Aorta (tissue), 5 donors: ENCODE measurements around the gene CDK5R1. TPM values are rescaled to one million over a fixed set of nuclear protein-coding genes. Genes with fewer than 3 reads are reported as not detected.
A peak's percentile ranks its signal among the peaks of the same experiment; 100 is the strongest.

ENCODE experiments used
- ATAC-seq: fragments of 200-7000 bp; cut with Tn5 transposase; one replicate; pipeline ENCODE4 v1.9.1; 2022; ENCODE audit warnings: moderate library complexity; ENCODE audit not compliant: low FRiP score
- DNase-seq, 2 donors: peaks; one replicate each; pipeline ENCODE4 v3.0.0-alpha.2; 2020
- H3K27ac ChIP-seq, 2 donors: one replicate each; pipeline ENCODE4 v1.5.1; 2013; ENCODE audit warnings: low read length in 2 of 2, mild to moderate bottlenecking in 2 of 2, moderate library complexity in 2 of 2, control low read depth in 1 of 2, inconsistent platforms in 1 of 2, low read depth in 1 of 2
- H3K27me3 ChIP-seq, 2 donors: one replicate each; pipeline ENCODE4 v1.6.1; 2013; ENCODE audit warnings: control low read depth in 1 of 2, low read length in 1 of 2, mild to moderate bottlenecking in 1 of 2, moderate library complexity in 1 of 2; ENCODE audit not compliant: insufficient read depth in 2 of 2, control insufficient read depth in 1 of 2
- H3K36me3 ChIP-seq, 2 donors: one replicate each; pipeline ENCODE4 v1.6.1; 2013; ENCODE audit warnings: control low read depth in 1 of 2, low read length in 1 of 2, mild to moderate bottlenecking in 1 of 2; ENCODE audit not compliant: insufficient read depth in 2 of 2, control insufficient read depth in 1 of 2
- H3K4me1 ChIP-seq, 2 donors: one replicate each; pipeline ENCODE4 v1.6.1; 2013; ENCODE audit warnings: low read length in 2 of 2, control low read depth in 1 of 2, mild to moderate bottlenecking in 1 of 2, moderate library complexity in 1 of 2; ENCODE audit not compliant: insufficient read depth in 2 of 2, control insufficient read depth in 1 of 2
- H3K4me3 ChIP-seq, 2 donors: one replicate each; pipeline ENCODE4 v1.5.1; 2013; ENCODE audit warnings: low read length in 2 of 2, control low read depth in 1 of 2, mild to moderate bottlenecking in 1 of 2
- H3K9me3 ChIP-seq: one replicate; pipeline ENCODE4 v1.6.1; 2013; ENCODE audit warnings: mild to moderate bottlenecking, low read length; ENCODE audit not compliant: control insufficient read depth
- WGBS, 2 donors: extraction: QIAGEN DNeasy Blood & Tissue Kit; methylation state at CpG; one replicate each; pipeline ENCODE4 v1.1.7; 2013; 5-methylcytosine and 5-hydroxymethylcytosine counted together
- intact Hi-C, 2 donors: fragments of 100-400 bp; cut with DNase I; formaldehyde crosslinking; loops; one replicate each; pipeline versions ENCODE4 v1.14.2 to v1.15.0; 2022
- polyA plus RNA-seq, 2 donors: library from polyadenylated mRNA; stranded (reverse); fragments of 200-250 nt; gene quantifications; one replicate each; pipeline ENCODE4 v1.2.3, GENCODE V29; 2013
- total RNA-seq, 2 donors: library from RNA; stranded (reverse); fragmentation: NEBNext Ultra II Directional; extraction: Animal tissue kit (Norgen Biotek cat#: 25700); gene quantifications; one replicate each; pipeline ENCODE4 v1.2.1, GENCODE V29; 2021
- donor health status: healthy with polysubstance abuse.
- donor health status: Bipolar disorder and iron deficiency.
- donor health status: DM: no; HTN: no; CAD: no.
- donor health status: DM: no; HTN: no; CAD: no.
- donor health status: DM: yes; HTN: yes; CAD: no.

The CDK5R1 gene
- total and polyA plus RNA-seq, 4 donors: under 0.01 to 1.0 (median 0.67) TPM

GRCh38 chr17:32461853-32462617 lies 24.8 kb upstream of the CDK5R1 start:
- Histone ChIP-seq H3K4me3 (no peak overlapping the region), H3K9me3 (no peaks in the 10 kb centered on the region), H3K36me3 (peaks cover 0 to 2% of the 10 kb centered on the region in 2 donors), H3K4me1 (no peaks in the 10 kb centered on the region), H3K27ac (no peak overlapping the region), H3K27me3 (no peaks in the 10 kb centered on the region)
- ATAC-seq (no peak), DNase-seq (peak in 1 of 2 donors; percentile 61)
- WGBS, 2 donors: 35 to 53% methylated on average over 1 of the region's 1 CpG
- intact Hi-C loops: no loop called here

- no peak for DNase-seq
- Histone ChIP-seq H3K27me3 (no peaks in the 10 kb centered on the region), H3K4me3 (no peak overlapping the region), H3K4me1 (no peaks in the 10 kb centered on the region), H3K9me3 (no peaks in the 10 kb centered on the region), H3K27ac (no peak overlapping the region), H3K36me3 (peaks cover 0 to 2% of the 10 kb centered on the region in 2 donors)
- intact Hi-C loops: no loop called here
- 88 to 89% methylated on average over 3 of the region's 3 CpGs for WGBS, 2 donors
- no peak for ATAC-seq
These were observed 23.5 kb upstream of the CDK5R1 start for GRCh38 chr17:32463304-32463703.

- H3K36me3 ChIP-seq: peaks cover 0 to 2% of the 10 kb centered on the region in 2 donors
- ATAC-seq (no peak), DNase-seq (no peak)
- no peak overlapping the region for H3K4me3 ChIP-seq
- no peaks in the 10 kb centered on the region for H3K27me3 ChIP-seq
- 74 to 81% methylated on average over 1 of the region's 1 CpG for WGBS, 2 donors
- H3K27ac ChIP-seq: no peak overlapping the region
- H3K9me3 ChIP-seq: no peaks in the 10 kb centered on the region
- no peaks in the 10 kb centered on the region for H3K4me1 ChIP-seq
- intact Hi-C loops: no loop called here
These were observed 22.4 kb upstream of the CDK5R1 start for GRCh38 chr17:32464374-32464773.

GRCh38 chr17:32467949-32468348 lies 18.8 kb upstream of the CDK5R1 start:
- H3K4me1 ChIP-seq: no peaks in the 10 kb centered on the region
- no peak for ATAC-seq
- H3K27me3 ChIP-seq: no peaks in the 10 kb centered on the region
- no peak for DNase-seq
- WGBS, 2 donors: 96% methylated on average over 7 of the region's 7 CpGs
- intact Hi-C loops: no loop called here
- H3K36me3 ChIP-seq: peaks cover 4 to 11% of the 10 kb centered on the region in 2 donors
- no peaks in the 10 kb centered on the region for H3K9me3 ChIP-seq
- H3K4me3 ChIP-seq: no peak overlapping the region
- no peak overlapping the region for H3K27ac ChIP-seq

GRCh38 chr17:32470405-32471167 lies 16.2 kb upstream of the CDK5R1 start:
- ATAC-seq (no peak), DNase-seq (no peak)
- H3K9me3 ChIP-seq: no peaks in the 10 kb centered on the region
- no peak overlapping the region for H3K4me3 ChIP-seq
- 92 to 96% methylated on average over 6 of the region's 6 CpGs for WGBS, 2 donors
- H3K4me1 ChIP-seq: no peaks in the 10 kb centered on the region
- peaks cover 7 to 19% of the 10 kb centered on the region in 2 donors for H3K36me3 ChIP-seq
- no peak overlapping the region for H3K27ac ChIP-seq
- intact Hi-C loops: no loop called here
- no peaks in the 10 kb centered on the region for H3K27me3 ChIP-seq

- no peak for ATAC-seq
- no peaks in the 10 kb centered on the region for H3K9me3 ChIP-seq
- intact Hi-C loops: no loop called here
These were observed 15.1 kb upstream of the CDK5R1 start for GRCh38 chr17:32471652-32472051.

GRCh38 chr17:32475258-32475657 lies 11.5 kb upstream of the CDK5R1 start:
- Histone ChIP-seq H3K4me3 (no peak overlapping the region), H3K36me3 (peaks cover 13 to 27% of the 10 kb centered on the region in 2 donors), H3K4me1 (no peaks in the 10 kb centered on the region), H3K27ac (no peak overlapping the region), H3K9me3 (no peaks in the 10 kb centered on the region), H3K27me3 (no peaks in the 10 kb centered on the region)
- DNase-seq (no peak), ATAC-seq (no peak)
- WGBS, 2 donors: 90 to 91% methylated on average over 3 of the region's 3 CpGs
- intact Hi-C loops: no loop called here

More at GRCh38 chr17:32471652-32472051, 15.1 kb upstream of the CDK5R1 start:
- 87 to 93% methylated on average over 4 of the region's 4 CpGs for WGBS, 2 donors
- no peak for DNase-seq
- H3K36me3 ChIP-seq: peaks cover 10 to 20% of the 10 kb centered on the region in 2 donors
- no peak overlapping the region for H3K4me3 ChIP-seq
- H3K27me3 ChIP-seq: no peaks in the 10 kb centered on the region
- H3K4me1 ChIP-seq: no peaks in the 10 kb centered on the region
- H3K27ac ChIP-seq: no peak overlapping the region

- DNase-seq (no peak), ATAC-seq (no peak)
- H3K36me3 ChIP-seq: peaks cover 10 to 23% of the 10 kb centered on the region in 2 donors
- WGBS, 2 donors: 92 to 93% methylated on average over 8 of the region's 8 CpGs
- H3K4me1 ChIP-seq: no peaks in the 10 kb centered on the region
- no peaks in the 10 kb centered on the region for H3K27me3 ChIP-seq
- no peak overlapping the region for H3K27ac ChIP-seq
- no peak overlapping the region for H3K4me3 ChIP-seq
- intact Hi-C loops: no loop called here
- H3K9me3 ChIP-seq: no peaks in the 10 kb centered on the region
These were observed 9.6 kb upstream of the CDK5R1 start for GRCh38 chr17:32477220-32477619.
